HUDEP-2 (cell line): ENCODE results near the gene SLC25A47.
A peak's percentile ranks its signal among the peaks of the same experiment; 100 is the strongest.
"Not testable (repeated sequence)": the region's sequence is repeated elsewhere in the genome, so short reads cannot be mapped to it uniquely, and the experiment has no call there.

ENCODE experiments used
- DNase-seq, 76 experiments: peaks; one replicate each; lab custom pipeline; 2025; ENCODE audit not compliant: unreplicated experiment in 76 of 76; lab: John Stamatoyannopoulos, UW

SLC25A47 gene

GRCh38 chr14:100304825-100305323, 18.3 kb upstream of the SLC25A47 start:
- peak in 51 of 76 experiments; percentile 7 to 68 (median 35) for DNase-seq

- DNase-seq: peak in 2 of 76 experiments; percentile 38 to 40
Observed at GRCh38 chr14:100305324-100306100, 17.6 kb upstream of the SLC25A47 start.

- DNase-seq: peak in 68 of 76 experiments; percentile 3 to 82 (median 62)
Observed at GRCh38 chr14:100306101-100306997, 16.8 kb upstream of the SLC25A47 start, which contains the start of gene SLC25A29. Gene SLC25A29 (minus strand): TSS chr14:100306444. CDS start chr14:100306232, 212 bp downstream.

GRCh38 chr14:100306998-100307765, 16.0 kb upstream of the SLC25A47 start:
- DNase-seq: peak in 2 of 76 experiments; percentile 18 to 36

- no peak for DNase-seq
Observed at GRCh38 chr14:100307766-100308426, 15.2 kb upstream of the SLC25A47 start.

- not testable (repeated sequence) for DNase-seq
Observed at GRCh38 chr14:100308427-100308792, 14.7 kb upstream of the SLC25A47 start.

- no peak for DNase-seq
Observed at GRCh38 chr14:100309028-100309737, 14.0 kb upstream of the SLC25A47 start.

DNA sequence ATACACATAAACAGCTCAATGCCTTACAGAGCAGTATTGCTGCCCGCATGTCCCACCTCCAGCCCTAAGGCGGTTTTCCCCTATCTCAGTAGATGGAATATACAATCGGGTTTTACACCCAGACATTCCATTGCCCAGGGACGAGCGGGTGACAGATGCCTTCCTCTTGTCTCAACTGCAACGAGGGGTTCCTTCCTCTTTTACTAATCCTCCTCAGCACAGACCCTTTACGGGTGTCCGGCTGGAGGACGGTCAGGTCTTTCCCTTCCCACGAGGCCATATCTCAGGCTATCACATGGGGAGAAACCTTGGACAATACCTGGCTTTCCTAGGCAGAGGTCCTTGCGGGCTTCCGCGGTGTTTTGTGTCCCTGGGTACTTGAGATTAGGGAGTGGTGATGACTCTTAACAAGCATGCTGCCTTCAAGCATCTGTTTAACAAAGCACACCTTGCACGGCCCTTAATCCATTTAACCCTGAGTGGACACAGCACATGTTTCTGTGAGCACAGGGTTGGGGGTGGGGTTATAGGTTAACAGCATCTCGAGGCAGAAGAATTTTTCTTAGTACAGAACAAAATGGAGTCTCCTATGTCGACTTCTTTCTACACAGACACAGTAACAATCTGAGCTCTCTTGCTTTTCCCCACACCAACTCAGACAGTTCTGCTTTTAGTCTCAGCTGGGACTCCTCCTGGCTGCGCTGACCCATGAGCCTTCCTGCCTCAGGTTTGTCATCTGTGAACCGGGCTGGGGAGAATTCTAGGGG, 10.8 kb upstream of the SLC25A47 start:
- not testable (repeated sequence) for DNase-seq

GRCh38 chr14:100312877-100313400, 10.2 kb upstream of the SLC25A47 start:
- DNase-seq: no peak

DNA sequence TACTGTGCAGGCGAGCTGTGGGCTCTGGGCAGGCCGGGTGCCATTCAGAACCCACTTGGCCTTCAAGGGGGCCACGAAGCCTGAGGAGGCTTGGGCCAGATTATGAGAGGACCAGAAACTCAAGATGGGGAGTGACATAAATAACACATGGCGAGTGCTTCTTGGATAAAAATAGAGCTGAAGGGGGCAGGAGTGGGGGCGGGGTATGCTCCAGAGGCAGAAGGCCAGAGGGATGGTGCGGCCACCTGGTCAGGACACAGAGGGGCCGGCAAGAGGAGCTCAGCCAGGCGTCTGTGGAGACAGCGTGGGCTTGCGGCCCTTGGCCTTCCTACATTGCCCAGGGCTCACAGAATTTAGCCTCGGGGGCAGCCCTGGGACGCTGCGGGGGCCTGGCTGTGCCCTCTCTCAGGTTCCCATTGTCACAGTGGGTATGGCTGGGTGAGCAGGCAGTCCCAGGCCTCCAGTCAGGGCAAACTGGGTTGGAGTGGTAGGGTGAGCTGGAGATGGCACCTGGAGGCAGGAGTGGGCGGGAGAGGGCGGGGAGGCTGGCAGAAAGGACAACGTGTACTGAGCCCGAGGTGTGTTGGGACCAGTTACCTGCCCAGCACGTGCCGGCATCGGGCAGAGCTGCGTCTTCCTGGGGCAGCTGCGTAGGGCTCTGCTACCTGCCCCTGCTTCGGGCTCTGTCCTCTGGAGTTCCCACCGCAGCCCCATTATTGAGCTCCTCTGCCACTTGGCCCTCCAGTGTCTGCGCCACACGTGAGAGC, 9.5 kb upstream of the SLC25A47 start:
- no peak for DNase-seq

DNA sequence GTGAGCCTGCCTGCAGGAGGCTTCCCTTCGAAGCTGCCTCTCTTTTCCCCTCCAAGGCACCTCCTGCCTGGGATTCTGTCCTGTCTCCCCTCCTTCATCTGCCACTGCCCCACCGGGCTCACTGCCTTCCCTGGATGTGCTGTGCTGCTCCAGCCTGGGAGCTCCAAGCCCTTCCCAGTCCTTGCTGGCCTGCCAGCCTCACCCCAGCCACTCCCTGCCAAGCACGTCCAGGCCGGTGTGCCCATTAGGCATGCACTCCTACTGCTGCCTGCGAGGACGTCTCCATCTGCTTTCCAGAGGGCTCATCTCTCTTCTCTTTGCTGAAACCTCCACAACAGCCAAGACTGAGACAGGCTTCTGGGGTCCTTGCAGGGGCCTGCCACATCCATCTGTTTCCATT, 8.4 kb upstream of the SLC25A47 start:
- no peak for DNase-seq

- no peak for DNase-seq
Observed at GRCh38 chr14:100317389-100317788, 5.8 kb upstream of the SLC25A47 start.

DNA sequence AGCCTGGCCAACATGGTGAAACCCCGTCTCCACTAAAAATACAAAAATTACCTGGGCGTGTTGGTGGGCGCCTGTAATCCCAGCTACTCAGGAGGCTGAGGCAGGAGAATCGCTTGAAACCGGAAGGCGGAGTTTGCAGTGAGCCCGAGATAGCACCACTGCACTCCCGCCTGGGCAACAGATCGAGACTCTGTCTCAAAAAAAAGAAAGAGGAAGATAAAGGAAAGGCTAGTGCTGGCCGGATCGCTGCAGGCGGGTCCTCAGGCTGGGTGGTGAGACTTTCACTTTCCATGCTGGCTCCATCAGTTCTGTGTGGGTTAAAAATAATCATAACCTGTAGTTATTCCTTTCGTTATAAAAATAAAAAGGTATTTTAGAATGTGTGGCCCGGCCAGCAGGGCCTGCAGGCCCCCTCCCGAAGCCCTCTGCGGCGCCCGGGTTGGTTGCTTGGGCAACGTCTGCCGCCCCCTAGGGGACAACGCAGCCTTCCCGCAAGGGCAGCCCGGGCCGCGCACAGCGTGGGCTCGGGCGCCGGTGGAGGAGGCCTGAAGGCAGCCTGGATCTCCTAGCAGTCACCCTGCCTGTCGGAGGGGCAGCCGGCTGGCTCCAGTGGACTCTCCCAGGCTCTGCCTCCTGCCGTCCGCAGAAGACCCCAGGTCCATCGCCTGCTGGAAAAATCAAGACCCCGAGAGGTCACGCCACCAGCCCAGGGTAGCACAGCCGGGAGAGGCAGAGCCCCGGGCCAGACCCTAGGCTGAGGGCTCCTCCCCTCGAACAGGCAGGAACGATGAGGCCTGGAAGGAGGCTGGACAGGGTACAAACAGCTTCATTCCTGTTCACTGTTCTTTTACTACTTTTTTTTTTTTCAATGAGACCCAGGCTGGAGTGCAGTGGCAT, 5.0 kb upstream of the SLC25A47 start:
- peak in 32 of 76 experiments; percentile 3 to 50 (median 26) for DNase-seq

DNA sequence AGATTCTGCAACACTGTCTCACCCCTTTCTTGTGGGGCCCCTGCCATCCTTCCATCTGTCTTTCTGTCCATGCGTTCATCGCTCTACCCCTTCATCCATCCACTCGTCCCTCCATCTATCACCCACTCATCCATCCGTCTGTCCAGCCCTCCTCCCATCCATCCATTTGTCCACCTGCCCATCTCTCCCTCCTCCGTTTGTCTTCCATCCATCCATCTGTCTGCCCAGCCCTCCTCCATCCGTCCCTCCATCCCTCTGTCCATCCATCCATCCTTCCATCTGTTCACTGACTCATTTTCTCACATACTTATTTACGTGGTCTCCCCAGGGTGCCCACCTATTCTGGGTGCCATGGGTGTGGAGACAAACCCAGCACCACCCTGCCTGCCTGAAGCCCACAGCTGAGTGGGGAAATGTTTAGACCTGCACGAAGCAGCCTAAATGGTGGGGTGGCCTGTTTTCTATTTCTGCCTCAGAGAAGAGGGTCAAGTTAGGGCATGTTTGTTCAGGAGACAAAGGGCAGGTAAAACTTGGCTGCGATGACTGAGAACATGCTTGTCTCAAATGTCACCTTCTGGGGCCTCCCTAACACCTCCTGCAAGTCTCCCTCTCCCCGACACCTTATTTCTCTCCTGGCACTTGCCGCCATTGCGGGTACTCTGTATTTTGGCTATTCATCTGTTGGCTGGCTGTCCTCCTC, 2.8 kb upstream of the SLC25A47 start:
- no peak for DNase-seq

DNA sequence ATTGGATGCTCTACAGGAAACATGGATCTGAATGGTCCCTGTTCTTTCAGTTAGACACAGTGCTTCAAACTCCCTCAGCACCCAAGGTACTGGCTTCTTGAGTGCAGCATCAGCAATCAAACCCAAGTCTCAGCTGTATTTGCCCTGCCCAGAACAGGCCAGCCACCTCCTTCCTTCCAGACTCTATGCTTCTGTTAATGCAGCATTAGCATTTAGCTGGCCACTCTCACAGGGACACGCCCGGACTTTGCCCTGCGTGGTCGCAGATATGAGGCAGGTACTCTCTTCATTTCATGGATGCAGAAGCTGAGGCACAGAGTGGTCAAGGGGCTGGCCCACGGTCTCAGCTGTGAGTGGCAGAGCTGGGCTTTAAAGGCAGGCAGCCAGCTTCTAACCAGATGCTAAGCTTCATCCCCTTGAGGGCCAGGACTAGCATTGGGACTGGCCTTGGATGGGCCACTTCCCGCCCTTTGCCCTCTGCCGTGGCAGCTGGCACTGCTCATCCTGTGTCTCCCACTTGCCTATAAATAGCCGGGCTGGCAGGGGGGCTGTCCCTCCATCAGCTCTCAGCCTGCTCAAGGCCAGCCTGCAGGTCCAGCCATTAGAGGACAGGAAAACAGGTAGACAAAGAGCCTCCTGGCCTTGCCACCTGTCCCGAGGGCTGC, 1.5 kb upstream of the SLC25A47 start:
- DNase-seq: no peak
